Measurements from ENCODE around the gene C3. TPM values are rescaled to one million over a fixed set of nuclear protein-coding genes. Genes with fewer than 3 reads are reported as not detected.

The C3 gene
- polyA plus RNA-seq, 3 donors: 17.4 to 23.4 (median 20.1) TPM

DNA sequence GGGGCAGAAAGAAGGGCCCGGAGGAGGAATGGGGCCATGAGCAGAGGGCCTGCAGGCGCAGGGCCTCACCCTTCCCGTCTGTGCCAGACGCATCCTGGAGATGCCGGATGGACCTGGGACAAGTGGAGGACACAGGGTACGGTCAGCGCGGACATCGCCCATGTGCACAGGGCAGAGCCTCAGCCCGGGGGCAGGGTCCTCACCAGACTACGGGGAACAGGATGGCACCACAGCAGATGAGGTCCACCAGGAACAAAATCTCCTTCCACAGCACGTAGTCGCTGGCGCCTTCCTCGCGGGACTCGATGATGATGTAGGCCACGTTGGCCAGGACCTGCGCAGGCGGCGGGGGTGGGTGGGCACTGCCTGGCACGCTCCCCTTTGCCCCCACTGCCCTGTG, 11.4 kb upstream of the C3 start:
- no peak for DNase-seq (ENCODE audit: low read depth in 3 of 3, low spot score in 2 of 3)

DNA sequence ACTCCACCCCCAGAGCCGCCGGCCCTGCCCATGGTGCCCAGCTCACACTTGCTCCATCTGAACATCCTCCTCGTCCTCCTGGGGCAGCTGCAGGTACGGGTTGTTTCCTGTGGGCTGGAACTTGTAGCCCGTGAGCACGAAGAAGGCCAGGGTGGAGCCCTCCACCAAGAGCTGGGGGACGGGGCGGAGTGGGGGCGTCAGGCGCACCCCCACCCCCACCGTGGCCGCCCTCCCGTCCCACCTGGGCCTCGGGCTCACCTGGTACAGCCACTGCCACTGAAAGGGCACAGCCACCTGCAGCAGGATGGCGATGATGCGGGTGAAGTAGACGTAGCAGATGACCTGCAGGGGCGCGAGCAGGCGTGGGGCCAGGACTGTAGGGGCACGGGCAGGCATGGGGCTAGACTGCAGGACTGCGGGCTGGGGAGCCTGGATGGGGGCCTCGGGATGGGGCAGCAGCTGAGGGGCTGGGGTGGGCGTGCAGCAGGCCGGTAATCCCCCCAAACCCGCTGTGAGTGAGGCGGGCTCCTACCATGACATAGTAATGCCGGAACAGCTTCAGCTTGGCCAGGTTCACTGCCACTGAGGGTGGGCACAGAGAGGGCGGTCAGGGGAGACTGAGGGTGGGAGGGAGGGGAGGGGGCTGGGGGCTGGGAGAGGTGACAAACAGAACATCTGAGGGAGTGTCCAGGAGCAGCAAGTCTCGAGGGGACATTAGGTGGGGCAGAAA, 10.7 kb upstream of the C3 start:
- no peak for DNase-seq (ENCODE audit: low read depth in 3 of 3, low spot score in 2 of 3)

DNA sequence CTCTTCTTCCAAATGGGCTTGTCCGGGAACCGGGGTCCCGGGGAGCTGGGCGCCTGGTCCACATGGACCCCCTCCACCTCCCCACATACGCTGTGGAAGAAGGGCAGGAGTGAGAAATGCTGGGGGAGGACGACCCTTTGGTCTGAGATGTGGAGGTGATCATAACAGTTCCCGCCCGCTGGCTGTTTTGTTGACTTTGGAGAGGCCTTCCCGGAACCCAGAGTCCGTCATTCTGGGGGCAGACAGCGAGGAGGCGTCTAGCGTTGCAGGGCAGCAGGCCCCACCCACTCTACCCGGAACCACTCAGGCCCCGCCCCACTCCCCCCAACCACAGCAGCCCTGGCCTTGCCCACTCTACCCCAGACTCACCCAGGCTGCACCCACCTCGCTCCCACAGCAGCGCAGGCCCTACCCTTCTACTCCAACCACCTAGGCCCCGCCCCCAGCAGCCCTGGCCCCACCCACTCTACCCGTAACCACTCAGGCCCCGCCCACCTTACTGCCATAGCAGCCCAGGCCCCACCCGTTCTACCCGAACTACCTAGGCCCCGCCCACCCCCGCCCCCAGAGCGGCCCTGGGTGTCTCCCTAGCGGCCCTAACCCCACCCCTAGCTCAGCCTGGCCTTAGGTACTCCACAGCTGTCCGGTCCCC, 9.8 kb upstream of the C3 start:
- no peak for DNase-seq (ENCODE audit: low read depth in 3 of 3, low spot score in 2 of 3)

DNA sequence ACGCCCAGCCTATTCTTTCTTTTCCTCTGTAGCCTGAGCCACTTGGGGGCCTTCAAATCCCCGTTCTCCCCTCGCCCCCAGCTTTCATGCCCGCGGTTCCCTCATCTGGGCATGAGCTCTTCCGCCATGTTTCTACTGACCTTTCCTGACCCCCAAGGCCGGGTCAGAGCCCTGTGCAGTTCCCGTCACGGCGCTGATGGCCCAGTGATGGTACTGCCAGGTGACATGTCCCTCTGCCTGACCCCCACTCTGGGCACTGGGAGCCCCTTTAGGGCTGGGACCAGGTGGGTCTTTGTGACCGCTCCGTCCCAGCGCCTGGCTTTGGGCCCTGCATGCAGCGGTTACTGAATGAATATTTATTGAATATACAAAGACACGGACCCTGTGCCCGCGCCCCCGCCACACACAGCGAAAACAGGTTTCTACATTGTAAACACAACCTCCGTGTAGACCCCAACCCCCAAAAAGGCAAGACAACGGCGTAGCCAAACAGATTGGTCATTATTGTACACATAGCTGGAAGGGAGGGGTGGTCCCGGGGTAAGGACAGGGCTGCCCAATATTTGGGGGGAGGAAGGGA, 9.2 kb upstream of the C3 start:
- no peak for DNase-seq (ENCODE audit: low read depth in 3 of 3, low spot score in 2 of 3)

DNA sequence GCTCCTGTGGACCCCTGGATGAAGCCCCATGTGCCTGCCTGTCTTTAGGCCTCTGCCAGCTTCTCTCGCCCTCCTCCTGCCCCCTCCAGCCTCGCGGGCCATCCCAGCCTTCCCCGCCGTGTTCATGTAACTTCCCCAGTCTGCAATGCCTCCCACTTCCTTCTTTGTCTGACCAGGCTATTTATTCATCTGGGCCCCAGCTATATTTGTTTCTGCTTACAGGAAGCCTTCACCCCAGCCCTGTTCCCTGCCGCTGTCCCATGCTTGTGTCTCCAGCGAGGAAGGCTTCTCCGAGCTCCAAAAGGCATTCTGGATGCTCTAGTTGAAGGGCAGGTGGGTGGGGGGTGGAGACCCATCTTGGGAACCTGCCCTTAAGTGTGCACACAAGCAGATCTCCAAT, 7.9 kb upstream of the C3 start:
- DNase-seq (ENCODE audit: low read depth in 3 of 3, low spot score in 2 of 3): no peak

DNA sequence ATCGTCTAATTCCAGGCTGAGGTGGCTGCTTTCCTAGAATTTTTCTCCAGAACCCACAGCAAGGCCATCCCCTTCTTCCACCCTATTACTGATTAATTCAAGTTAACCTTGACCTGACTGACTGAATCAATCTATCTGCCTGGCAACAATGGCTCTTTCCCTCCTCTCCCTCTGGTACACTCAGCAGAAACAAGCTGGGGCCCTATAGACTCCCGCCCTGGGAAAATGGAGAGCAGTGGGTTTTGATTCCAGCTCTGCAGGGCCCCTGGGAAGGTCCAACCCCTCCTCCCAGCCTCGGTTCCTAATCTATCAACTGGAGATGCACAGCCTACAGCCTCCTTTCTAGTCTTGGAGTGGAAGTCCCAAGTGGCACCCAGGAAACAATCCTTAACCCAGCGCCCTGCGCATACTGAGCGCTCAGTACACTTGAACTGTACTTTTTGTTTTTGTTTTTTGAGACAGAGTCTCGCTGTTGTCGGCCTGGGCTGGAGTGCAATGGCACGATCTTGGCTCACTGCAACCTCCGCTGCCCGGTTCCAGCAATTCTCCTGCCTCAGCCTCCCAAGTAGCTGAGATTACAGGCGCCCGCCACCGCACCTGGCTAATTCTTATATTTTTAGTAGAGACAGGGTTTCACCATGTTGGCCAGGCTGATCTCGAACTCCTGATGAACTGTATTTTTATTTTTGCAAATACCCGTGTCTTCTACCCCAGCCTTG, 5.2 kb upstream of the C3 start:
- DNase-seq (ENCODE audit: low read depth in 3 of 3, low spot score in 2 of 3): no peak

DNA sequence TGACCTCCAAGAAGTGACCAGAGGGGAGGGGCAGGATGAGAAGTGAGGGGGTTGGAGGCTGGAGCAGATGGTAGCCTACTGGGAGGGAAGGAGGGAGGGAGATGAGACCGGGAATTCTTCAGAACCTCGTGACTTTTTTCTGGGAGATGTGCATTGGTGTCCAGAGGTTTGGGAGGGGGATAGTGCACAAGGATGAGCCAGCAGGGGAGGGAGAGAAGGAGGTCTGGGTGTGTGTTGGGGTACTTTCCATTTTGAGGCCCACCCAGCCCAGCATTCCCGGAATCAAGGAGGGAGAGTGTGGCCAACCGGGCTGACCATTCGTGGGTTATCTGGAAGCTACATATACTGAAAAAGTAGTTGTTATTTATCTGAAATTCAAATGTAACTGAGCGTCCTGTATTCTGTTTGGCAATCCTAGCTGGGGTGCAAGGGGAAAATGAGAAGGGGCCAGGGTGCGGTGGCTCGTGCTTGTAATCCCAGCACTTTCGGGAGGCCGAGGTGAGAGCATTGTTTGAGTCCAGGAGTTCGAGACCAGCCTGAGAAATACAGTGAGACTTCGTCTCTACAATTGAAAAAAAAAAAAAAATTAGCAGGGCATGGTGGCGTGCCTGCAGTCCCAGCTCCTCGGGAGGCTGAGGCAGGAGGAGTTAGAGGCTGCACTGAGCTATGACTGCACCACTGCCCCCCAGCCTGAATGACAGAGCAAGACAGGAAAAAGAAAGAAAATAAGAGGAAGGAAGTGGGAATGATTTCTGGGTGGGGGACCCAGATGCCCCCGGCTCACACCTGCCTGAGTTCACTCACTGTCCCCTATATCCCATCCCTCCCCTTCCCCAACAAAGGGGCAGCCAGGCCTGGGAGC, 4.4 kb upstream of the C3 start:
- no peak for DNase-seq (ENCODE audit: low read depth in 3 of 3, low spot score in 2 of 3)

DNA sequence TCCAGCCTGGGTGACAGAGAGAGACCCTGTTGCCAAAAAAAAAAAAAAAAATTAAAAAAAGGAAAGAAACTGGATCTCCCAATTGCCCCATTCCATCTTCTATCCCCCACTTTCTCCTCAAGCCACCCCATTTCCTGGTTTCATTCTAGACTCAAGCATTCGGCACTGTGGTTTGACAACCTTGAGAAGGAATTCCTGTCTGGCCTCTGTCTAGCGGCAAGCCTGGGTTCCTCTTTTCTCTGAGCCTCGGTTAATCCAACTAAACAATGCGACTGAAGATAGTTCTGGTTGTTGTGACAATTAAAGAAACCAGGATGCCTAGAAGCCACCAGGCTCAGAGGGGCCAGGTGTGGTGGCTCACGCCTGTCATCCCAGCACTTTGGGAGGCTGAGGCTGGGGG, 3.3 kb upstream of the C3 start:
- DNase-seq (ENCODE audit: low read depth in 3 of 3, low spot score in 2 of 3): no peak

DNA sequence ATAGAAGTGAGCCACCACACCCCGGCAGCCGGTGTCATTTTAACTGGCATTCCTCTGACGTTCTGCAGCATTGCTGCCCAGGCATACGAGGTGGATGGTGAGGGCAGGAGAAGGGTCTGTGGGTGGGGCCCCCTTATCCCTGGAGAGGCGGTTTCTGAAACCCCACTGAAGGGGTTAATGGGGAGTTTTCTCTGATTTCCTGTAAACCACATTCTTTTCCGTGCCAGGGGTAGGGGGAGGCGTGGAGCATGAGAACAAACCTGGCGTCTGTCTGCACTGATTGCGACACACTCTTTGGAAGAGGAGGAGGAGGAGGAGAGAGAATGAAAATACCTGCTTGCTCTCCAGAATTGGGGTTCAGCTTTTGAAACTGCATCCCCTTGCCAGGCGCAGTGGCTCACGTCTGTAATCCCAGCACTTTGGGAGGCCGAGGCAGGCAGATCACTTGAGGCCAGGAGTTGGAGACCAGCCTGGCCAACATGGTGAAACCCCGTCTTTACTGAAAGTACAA, 2.7 kb upstream of the C3 start:
- no peak for DNase-seq (ENCODE audit: low read depth in 3 of 3, low spot score in 2 of 3)

DNA sequence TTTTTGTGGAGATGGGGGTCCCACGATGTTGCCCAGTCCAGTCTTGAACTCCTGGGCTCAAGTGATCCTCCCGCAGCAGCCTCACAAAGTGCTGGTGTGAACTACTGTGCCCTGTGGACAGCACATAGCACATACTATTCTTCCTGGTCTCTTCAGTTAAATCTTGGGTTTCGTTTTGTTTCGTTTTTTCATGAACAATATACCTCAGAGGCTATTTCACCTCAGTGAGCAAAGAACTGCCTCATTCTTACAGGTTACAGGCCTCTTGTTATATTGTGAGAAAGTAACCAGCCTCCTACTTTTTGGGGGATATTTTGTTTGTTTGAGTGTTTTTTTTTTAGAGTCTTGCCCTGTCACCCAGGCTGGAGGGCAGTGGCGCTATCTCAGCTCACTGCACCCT, 1.3 kb upstream of the C3 start:
- no peak for DNase-seq (ENCODE audit: low read depth in 3 of 3, low spot score in 2 of 3)

DNA sequence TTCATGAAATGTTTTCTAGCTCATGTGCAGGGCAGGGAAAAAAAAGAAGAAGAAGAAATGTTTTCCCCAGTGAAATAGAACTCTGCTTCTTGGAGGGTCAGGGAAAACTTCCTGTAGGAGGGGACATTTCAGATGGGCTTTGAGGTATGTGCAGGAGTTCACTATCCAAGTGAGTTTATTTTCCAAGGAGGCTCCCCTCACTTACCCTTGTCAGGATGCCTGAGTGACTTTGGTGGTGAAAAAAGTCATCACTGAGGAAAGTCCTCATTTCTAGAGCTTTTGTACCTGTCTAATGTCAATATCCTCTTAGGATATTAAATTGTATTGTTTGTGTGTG, 656 bp upstream of the C3 start:
- no peak for DNase-seq (ENCODE audit: low read depth in 3 of 3, low spot score in 2 of 3)

DNA sequence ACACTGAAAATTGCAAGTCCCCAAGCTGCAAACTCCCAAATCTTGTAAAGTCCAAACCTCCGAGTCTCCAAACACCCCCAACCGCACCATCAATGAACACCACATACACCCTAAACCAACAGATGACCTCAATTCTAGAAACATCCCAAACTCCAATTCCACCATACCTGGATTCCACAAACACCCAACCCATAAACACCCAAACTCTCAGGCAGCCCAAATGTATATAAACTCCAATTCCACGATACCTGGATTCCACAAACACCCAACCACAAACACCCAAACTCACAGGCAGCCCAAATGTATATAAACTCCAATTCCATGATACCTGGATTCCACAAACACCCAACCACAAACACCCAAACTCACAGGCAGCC, 470 bp downstream of the C3 start:
- no peak for DNase-seq (ENCODE audit: low read depth in 3 of 3, low spot score in 2 of 3)

DNA sequence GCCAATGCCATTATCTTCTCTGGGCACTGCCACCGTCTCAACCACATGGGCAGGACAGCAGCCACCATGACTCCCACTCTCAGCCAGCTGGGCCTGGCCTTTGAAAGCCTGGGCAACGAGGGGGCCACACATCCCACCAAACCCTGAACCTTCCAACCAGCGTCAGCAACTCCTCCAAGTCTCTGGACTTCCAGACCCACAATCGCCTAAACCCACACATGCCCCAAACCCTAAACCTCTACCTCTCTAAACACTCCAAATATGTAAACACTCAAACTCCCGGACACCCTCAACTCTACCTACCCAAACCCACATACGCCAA, 949 bp downstream of the C3 start:
- DNase-seq (ENCODE audit: low read depth in 3 of 3, low spot score in 2 of 3): no peak

DNA sequence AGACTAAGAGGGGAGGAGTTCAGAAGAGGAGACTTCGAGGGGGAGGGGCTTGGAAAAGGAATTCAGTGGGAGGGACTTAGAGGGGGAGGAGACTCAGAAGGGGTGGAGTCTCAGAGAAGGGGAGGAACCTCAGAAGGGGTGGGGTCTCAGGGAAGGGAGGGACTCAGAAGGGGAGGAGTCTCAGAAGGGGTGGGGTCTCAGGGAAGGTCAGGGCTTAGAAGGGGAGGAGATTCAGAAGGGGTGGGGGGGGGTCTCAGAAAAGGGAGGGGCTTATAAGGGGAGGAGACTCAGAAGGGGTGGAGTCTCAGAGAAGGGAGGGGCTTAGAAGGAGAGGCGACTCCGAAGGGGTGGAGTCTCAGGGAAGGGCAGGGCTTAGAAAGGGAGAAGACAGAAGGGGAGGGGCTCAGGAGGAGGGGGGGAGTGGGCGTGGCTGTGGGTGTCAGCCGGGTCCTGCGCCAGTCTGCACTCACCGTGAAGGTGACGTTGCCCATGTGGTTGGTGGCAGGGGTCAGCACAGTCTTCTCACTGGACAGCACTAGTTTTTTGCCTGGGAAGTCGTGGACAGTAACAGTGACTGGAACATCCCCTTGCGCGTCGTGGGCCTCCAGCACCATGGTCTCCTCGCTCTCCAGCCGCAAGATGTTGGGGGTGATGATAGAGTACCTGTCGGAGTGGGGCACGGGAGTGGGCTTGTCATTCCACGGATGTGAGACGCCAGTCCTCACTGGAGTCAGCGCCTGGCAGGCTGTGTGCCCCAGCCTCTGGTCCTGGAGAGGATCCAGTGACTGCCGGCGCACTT, 1.5 kb downstream of the C3 start:
- DNase-seq (ENCODE audit: low read depth in 3 of 3, low spot score in 2 of 3): no peak

DNA sequence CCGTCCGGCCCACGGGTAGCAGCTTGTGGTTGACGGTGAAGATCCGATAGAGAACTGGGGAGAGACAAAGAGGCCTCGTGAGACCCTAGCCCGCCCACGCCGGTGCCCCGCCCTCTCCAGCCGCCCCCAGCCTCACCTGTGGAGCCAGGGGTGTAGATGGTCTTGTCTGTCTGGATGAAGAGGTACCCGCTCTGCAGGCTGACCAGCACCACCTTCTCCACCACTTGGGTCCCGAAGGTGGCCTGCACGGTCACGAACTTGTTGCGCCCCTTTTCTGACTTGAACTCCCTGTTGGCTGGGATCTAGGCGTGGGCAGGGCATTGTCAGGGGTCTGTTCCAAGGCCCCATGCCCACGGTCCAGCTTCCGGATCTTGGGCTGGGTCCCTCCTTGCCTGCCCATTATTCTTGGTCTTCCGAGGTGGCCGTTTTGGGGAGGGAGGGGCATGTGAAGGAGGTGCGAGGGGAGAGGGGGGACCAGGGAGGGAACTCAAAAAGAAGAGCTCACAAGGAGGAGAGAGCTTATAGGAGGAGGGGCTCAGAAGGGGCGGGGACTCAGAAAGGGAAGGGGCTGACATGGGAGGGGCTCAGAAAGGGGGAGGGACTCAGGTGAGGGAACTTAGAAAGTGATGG, 2.2 kb downstream of the C3 start:
- DNase-seq (ENCODE audit: low read depth in 3 of 3, low spot score in 2 of 3): no peak

DNA sequence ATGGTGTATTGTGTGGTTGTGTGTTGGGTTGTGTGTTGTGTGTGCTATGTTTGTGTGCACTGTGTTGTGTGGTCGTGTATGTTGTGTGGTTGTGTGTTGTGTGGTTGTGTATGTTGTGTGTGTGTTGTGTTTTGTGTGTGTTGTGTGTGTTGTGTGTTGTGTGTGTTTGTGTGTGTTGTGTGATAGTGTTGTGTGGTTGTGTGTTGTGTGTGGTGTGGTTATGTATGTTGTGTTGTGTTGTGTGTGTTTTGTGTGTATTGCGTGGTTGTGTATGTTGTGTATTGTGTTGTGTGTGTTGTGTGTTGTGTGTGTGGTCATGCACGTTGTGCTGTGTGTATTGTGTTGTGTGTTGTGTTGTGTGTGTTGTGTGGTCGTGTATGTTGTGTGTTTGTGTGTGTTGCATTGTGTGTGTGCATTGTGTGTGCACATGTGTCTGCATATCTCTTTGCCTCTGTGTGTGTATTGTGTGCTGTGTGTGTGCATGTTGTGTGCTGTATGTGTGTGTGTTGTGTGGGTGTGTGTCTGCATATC, 2.9 kb downstream of the C3 start:
- no peak for DNase-seq (ENCODE audit: low read depth in 3 of 3, low spot score in 2 of 3)

DNA sequence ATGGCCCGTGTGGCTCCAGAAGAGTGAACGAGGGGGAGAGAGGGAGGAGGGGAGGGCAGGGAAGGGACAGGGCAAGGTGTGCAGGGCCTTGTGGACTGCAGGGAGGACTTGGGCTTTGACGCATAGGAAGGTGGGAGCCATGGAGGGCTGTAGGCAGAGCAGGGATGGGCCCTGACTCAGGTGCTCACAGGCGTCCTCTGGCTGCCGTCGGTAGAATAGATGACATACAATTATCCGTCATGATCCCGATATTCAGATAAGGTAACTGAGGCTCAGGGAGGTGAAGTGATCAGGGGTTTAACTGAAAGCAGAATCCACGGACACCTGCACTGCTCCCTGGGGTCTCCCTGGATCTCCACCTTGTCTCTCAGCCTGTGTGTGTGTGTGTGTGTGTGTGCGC, 3.4 kb downstream of the C3 start:
- no peak for DNase-seq (ENCODE audit: low read depth in 3 of 3, low spot score in 2 of 3)

DNA sequence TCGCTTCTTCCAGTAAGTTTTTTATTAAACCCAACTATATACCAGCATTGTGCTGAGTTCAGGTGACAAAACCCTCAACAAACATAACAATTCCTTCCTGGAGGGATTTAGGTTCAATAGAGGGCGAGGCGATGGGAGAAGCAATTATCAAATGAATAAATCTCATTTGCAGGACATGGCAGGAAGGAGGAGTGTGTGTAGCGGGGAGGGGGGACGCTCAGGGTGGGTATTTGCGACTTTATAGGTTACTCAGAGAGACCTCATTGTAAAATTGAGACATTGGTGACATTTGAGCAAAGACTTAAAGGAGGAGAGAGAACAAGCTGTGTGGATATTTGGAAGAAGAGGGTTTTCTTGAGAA, 3.9 kb downstream of the C3 start:
- DNase-seq (ENCODE audit: low read depth in 3 of 3, low spot score in 2 of 3): no peak

DNA sequence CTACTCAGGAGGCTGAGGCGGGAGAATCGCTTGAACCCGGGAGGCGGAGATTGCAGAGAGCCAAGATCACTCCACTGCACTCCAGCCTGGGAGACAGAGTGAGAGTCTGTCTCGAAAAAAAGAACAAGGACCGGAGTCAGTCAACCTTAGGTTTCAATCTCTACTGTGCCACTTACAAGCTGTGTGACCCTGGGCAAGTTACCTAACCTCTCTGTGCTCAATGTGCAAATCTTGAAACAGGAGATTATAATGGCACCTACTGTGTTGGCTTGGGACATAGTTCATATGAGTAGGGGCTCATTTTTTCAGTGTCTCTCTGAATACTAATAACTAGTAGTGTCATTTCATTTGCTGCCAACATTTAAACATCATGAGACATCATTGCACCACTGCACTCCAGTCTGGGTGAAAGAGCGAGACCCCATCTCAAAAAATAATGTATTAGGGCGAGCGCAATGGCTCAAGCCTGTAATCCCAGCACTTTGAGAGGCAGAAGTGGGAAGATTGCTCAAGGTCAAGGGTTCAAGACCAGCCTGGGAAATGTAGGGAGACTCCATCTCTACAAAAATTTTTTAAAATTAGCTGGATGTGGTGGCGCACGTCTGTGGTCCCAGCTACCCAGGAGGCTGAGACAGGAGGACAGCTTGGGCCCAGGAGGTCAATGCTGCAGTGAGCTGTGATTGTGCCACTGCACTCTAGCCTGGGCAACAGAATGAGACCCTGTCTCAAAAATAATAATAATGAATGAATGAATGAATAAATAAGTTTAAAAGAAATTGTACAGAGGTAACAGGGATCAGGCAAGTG, 5.5 kb downstream of the C3 start:
- DNase-seq (ENCODE audit: low read depth in 3 of 3, low spot score in 2 of 3): no peak
